ENCODE results near the gene PRKD1. TPM values are rescaled to one million over a fixed set of nuclear protein-coding genes. Genes with fewer than 3 reads are reported as not detected.
"Not testable (repeated sequence)": the region's sequence is repeated elsewhere in the genome, so short reads cannot be mapped to it uniquely, and the experiment has no call there.

The PRKD1 gene
- total and polyA plus RNA-seq, 7 donors, result 0.65 to 2.5 (median 1.5) TPM

DNA sequence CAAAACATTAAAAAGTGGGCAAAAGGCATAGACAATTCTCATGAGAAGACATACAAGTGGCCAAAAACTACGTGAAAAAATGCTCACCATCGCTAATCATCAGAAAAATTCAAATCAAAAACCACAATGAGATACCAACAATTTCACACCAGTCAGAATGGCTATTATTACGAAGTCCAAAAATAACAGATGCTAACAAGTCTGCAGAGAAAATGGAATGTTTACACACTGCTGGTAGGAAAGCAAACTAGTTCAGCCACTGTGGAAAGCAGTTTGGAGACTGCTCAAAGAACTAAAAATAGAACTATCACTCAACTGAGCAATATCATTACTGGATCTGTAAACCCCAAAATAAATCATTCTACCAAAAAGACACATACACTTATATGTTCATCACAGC lies 76.2 kb downstream of the PRKD1 start:
- TF ChIP-seq, protein P1, sequence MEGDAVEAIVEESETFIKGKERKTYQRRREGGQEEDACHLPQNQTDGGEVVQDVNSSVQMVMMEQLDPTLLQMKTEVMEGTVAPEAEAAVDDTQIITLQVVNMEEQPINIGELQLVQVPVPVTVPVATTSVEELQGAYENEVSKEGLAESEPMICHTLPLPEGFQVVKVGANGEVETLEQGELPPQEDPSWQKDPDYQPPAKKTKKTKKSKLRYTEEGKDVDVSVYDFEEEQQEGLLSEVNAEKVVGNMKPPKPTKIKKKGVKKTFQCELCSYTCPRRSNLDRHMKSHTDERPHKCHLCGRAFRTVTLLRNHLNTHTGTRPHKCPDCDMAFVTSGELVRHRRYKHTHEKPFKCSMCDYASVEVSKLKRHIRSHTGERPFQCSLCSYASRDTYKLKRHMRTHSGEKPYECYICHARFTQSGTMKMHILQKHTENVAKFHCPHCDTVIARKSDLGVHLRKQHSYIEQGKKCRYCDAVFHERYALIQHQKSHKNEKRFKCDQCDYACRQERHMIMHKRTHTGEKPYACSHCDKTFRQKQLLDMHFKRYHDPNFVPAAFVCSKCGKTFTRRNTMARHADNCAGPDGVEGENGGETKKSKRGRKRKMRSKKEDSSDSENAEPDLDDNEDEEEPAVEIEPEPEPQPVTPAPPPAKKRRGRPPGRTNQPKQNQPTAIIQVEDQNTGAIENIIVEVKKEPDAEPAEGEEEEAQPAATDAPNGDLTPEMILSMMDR (IDR thresholded peaks at IDR 0.05), result no peak
- ATAC-seq (no peak), DNase-seq (no peak)
- no peak overlapping the region for H3K4me3 ChIP-seq
- H3K27me3 ChIP-seq (ENCODE audit: insufficient read depth in 3 of 3, low read length in 2 of 3), result no peaks in the 10 kb centered on the region
- intact Hi-C loops (cut with DNase I), result no loop called here
- WGBS, 3 donors, result 16 to 47% (median 30%) methylated on average over 3 of the region's 3 CpGs
- H3K9me3 ChIP-seq, result no peaks in the 10 kb centered on the region
- H3K4me1 ChIP-seq, result no peaks in the 10 kb centered on the region
- H3K27ac ChIP-seq, result no peak overlapping the region
- H3K36me3 ChIP-seq (ENCODE audit: insufficient read depth in 1 of 2, low read depth in 1 of 2), result no peaks in the 10 kb centered on the region

DNA sequence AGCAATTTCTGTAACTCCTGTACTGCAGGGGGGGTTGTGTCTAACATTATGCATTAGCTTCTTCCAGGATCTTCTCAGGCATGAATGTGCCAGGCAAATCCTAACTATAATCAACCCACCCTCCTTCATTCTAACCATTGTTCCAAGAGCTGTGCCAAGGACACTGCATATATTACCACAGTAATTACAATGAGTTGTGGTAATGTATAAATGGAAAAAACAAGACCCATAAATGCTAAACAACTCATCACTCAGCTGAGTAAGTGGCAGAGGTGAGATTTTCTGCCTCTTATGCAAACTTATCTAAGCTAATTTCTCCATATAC lies 80.6 kb downstream of the PRKD1 start:
- no peak for ATAC-seq
- intact Hi-C loops (cut with DNase I), result no loop called here
- no peak overlapping the region for H3K4me3 ChIP-seq
- TF ChIP-seq, protein P1 (IDR thresholded peaks at IDR 0.05), result no peak
- no peaks in the 10 kb centered on the region for H3K27me3 ChIP-seq (ENCODE audit: insufficient read depth in 3 of 3, low read length in 2 of 3)
- DNase-seq, result no peak
- H3K27ac ChIP-seq, result no peak overlapping the region
- H3K4me1 ChIP-seq, result no peaks in the 10 kb centered on the region
- H3K36me3 ChIP-seq (ENCODE audit: insufficient read depth in 1 of 2, low read depth in 1 of 2), result no peaks in the 10 kb centered on the region
- H3K9me3 ChIP-seq, result no peaks in the 10 kb centered on the region

GRCh38 chr14:29846339-29847055 lies 81.2 kb downstream of the PRKD1 start:
- no peaks in the 10 kb centered on the region for H3K4me1 ChIP-seq
- no peaks in the 10 kb centered on the region for H3K9me3 ChIP-seq
- no peaks in the 10 kb centered on the region for H3K36me3 ChIP-seq (ENCODE audit: insufficient read depth in 1 of 2, low read depth in 1 of 2)
- TF ChIP-seq, protein P1 (IDR thresholded peaks at IDR 0.05), result no peak
- no peaks in the 10 kb centered on the region for H3K27me3 ChIP-seq (ENCODE audit: insufficient read depth in 3 of 3, low read length in 2 of 3)
- 42 to 56% (median 52%) methylated on average over 2 of the region's 2 CpGs for WGBS, 3 donors
- intact Hi-C loops (cut with DNase I), result no loop called here
- DNase-seq (no peak), ATAC-seq (peak in 3 of 4 donors; percentile 76 to 90 (median 77))
- no peak overlapping the region for H3K4me3 ChIP-seq
- H3K27ac ChIP-seq, result no peak overlapping the region

DNA sequence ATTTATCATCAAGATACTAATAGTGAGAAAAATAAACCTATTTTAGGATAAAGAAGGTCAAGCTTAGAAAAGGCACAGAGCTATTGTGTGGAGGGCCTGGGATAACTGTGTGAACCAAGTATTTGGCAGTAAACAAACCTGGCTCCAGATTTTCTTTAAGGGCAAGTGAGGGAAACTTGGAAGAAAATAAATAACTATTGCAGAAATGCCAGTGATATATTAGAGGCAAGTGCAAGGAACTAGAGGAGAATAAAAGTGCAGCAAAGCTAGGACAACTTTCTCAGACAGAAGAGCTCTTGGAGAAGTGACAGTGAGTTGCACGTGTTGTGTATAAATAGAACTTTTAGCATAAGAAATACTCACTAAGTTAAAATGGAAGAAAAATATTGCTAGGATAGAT lies 83.7 kb downstream of the PRKD1 start:
- H3K4me1 ChIP-seq, result no peaks in the 10 kb centered on the region
- H3K4me3 ChIP-seq, result no peak overlapping the region
- no peak overlapping the region for H3K27ac ChIP-seq
- TF ChIP-seq, protein P1 (IDR thresholded peaks at IDR 0.05), result no peak
- WGBS, 3 donors, result 12 to 27% (median 13%) methylated on average over 1 of the region's 1 CpG
- no peaks in the 10 kb centered on the region for H3K36me3 ChIP-seq (ENCODE audit: insufficient read depth in 1 of 2, low read depth in 1 of 2)
- no peak for DNase-seq
- intact Hi-C loops (cut with DNase I), result no loop called here
- no peaks in the 10 kb centered on the region for H3K27me3 ChIP-seq (ENCODE audit: insufficient read depth in 3 of 3, low read length in 2 of 3)
- no peak for ATAC-seq
- peaks cover 17% of the 10 kb centered on the region for H3K9me3 ChIP-seq

GRCh38 chr14:29842228-29842627 lies 85.4 kb downstream of the PRKD1 start:
- Histone ChIP-seq H3K4me1 (no peaks in the 10 kb centered on the region), H3K4me3 (no peak overlapping the region), H3K36me3 (ENCODE audit: insufficient read depth in 1 of 2, low read depth in 1 of 2) (no peaks in the 10 kb centered on the region), H3K9me3 (peaks cover 19% of the 10 kb centered on the region), H3K27ac (no peak overlapping the region), H3K27me3 (ENCODE audit: insufficient read depth in 3 of 3, low read length in 2 of 3) (no peaks in the 10 kb centered on the region)
- WGBS, 3 donors, result 50 to 97% (median 56%) methylated on average over 1 of the region's 1 CpG
- intact Hi-C loops (cut with DNase I), result no loop called here
- no peak for DNase-seq
- TF ChIP-seq, protein P1 (IDR thresholded peaks at IDR 0.05), result no peak
- no peak for ATAC-seq

DNA sequence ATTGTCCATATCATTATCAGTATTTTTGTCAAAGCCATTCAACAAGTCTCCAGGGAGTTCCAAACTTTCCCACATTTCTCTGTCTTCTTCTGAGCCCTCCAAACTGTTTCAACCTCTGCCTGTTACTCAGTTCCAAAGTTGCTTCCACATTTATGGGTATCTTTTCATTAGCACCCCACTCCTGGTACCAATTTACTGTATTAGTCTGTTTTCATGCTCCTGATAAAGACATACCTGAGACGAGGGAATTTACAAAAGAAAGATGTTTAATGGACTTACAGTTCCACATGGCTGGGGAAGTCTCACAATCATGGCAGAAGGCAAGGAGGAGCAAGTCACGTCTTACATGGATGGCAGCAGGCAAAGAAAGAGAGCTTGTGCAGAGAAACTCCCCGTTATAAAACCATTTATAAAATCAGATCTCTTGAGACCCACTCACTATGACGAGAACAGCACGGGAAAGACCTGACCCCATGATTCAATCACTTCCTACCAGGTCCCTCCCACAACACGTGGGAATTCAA lies 87.2 kb downstream of the PRKD1 start:
- H3K4me3 ChIP-seq; H3K36me3 ChIP-seq (ENCODE audit: insufficient read depth in 1 of 2, low read depth in 1 of 2); H3K4me1 ChIP-seq; H3K27ac ChIP-seq; intact Hi-C loops (cut with DNase I); H3K27me3 ChIP-seq (ENCODE audit: insufficient read depth in 3 of 3, low read length in 2 of 3); ATAC-seq; DNase-seq: not testable (repeated sequence)
- 95 to 97% (median 97%) methylated on average over 6 of the region's 6 CpGs for WGBS, 3 donors
- H3K9me3 ChIP-seq, result peaks cover 19% of the 10 kb centered on the region

DNA sequence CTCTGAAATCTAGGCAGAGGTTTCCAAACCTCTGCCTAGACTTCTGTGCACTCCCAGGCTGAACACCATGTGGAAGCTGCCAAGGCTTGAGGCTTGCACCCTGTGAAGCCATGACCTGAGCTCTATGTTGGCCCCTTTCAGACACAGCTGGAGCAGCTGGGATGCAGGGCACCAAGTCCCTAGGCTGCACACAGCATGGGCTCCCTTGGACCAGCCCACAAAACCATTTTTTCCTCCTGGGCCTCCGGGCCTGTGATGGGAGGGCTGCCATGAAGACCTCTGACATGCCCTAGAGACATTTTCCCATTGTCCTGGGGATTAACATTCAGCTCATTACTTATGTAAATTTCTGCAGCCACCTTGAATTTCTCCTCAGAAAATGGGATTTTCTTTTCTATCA lies 88.0 kb downstream of the PRKD1 start:
- H3K4me1 ChIP-seq; H3K27me3 ChIP-seq (ENCODE audit: insufficient read depth in 3 of 3, low read length in 2 of 3); ATAC-seq; DNase-seq; intact Hi-C loops (cut with DNase I); H3K27ac ChIP-seq; H3K36me3 ChIP-seq (ENCODE audit: insufficient read depth in 1 of 2, low read depth in 1 of 2); H3K4me3 ChIP-seq: not testable (repeated sequence)
- peaks cover 19% of the 10 kb centered on the region for H3K9me3 ChIP-seq
- 96 to 100% (median 98%) methylated on average over 1 of the region's 1 CpG for WGBS, 3 donors
